GM12892 (cell line): ENCODE results near the gene PPP1R2.

Experiments used
- POLR2AphosphoS5 ChIP-seq: IDR thresholded peaks from 2 replicates; pipeline ENCODE4 v1.6.1; 2011; ENCODE audit warnings: low read depth, low read length, control low read depth
- TAF1 ChIP-seq: IDR thresholded peaks from 2 replicates; pipeline ENCODE4 v1.6.1; 2011; ENCODE audit warnings: low read depth, mild to moderate bottlenecking, control low read depth, low read length, borderline replicate concordance

DNA sequence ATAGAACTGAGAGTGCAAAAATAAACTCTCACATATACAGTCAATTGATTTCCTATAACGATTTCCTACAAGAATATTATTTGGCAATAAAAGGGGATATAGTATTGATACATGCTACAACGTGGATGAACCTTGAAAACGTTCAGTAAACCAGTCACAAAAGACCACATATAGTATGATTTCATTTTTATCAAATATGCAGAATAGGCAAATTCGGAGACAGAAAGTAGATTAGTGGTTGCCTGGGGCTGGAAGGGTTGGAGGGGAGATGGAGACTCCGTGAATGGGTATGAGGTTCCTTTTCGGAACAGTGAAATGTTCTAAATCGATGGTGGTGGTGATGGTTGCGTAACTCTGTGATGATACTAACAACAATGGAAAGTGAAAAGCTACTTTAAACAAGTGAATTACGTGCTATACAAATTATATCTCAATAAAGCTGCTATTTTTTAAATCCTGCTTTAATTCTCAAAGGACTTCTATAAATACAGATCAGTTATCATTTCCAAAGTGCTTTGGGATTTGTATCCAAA, 34.6 kb upstream of the PPP1R2 start:
- no peak for TF ChIP-seq POLR2AphosphoS5
- no peak for TF ChIP-seq TAF1
